WTC11 (cell line): ENCODE measurements around the gene CASKIN1.

Experiments
- ZNF416 ChIP-seq: fragments of 250-450 bp; sonication (Bioruptor Pico); IDR thresholded peaks from 2 replicates; pipeline ENCODE4 v1.9.0; 2021; ENCODE audit warnings: mild to moderate bottlenecking, inconsistent platforms
- TF ChIP-seq, protein P1 (sequence below): sonication (generic); formaldehyde crosslinking; IDR thresholded peaks from 2 replicates; pipeline ENCODE4 v1.8.0; 2022; ENCODE audit warnings: mild to moderate bottlenecking, missing genetic modification reagents
- TF ChIP-seq, protein P2 (sequence below): fragments of 200-600 bp; IDR thresholded peaks from 2 replicates; pipeline ENCODE4 v1.8.0; 2022; ENCODE audit warnings: antibody characterized with exemption
- TF ChIP-seq, protein P3 (sequence below): sonication (generic); formaldehyde crosslinking; conservative IDR thresholded peaks from 2 replicates; pipeline ENCODE4 v1.8.1; 2022; ENCODE audit warnings: mild to moderate bottlenecking, missing genetic modification reagents

DNA sequence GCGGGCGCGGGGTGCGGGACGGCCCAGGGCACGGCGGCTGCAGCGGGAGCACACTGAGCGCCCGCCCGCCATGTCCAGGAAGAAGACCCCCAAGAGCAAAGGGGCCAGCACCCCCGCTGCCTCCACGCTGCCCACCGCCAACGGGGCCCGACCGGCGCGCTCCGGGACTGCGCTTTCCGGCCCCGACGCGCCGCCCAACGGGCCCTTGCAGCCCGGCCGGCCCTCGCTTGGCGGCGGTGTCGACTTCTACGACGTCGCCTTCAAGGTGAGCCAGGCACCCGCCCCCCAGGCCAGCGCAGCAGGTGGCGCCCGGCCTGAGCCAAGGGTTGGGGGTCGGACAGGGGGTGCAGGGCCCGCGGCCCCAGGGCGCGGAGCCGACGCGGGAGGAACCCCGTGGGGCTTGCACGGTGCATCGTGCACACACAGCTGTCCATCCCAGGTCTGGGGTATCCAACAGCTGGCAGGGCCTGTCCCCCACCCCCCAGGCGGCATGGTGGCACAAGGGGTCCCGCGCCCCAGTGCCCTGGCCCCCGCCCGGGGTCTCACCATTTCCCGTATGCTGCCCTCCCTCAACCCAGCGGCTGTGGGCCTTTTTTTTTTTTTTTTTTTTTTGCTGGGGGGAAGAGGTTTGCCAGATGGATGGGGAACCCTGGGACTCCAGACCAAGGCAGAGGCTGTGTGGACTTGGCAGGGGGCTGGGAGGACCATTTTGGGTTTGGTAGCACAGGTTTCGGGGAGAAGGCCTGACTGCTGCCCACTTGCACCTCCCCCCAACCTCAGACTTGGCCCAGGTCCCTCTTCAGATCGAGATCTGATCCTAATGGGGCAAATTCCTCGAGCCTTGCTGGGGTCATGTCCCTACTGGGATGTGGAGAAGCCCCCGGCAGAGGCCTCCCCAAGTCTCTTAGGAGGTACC, 47.4 kb downstream of the CASKIN1 start:
- TF ChIP-seq ZNF416 (CRISPR knock-in tag) = peak; percentile 43; the same call in 1 of the 2 replicates
- TF ChIP-seq, protein P1, sequence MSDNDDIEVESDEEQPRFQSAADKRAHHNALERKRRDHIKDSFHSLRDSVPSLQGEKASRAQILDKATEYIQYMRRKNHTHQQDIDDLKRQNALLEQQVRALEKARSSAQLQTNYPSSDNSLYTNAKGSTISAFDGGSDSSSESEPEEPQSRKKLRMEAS = 0 out of 2 replicates have a peak, but pooled peaks have one; percentile 26
- TF ChIP-seq, protein P2, sequence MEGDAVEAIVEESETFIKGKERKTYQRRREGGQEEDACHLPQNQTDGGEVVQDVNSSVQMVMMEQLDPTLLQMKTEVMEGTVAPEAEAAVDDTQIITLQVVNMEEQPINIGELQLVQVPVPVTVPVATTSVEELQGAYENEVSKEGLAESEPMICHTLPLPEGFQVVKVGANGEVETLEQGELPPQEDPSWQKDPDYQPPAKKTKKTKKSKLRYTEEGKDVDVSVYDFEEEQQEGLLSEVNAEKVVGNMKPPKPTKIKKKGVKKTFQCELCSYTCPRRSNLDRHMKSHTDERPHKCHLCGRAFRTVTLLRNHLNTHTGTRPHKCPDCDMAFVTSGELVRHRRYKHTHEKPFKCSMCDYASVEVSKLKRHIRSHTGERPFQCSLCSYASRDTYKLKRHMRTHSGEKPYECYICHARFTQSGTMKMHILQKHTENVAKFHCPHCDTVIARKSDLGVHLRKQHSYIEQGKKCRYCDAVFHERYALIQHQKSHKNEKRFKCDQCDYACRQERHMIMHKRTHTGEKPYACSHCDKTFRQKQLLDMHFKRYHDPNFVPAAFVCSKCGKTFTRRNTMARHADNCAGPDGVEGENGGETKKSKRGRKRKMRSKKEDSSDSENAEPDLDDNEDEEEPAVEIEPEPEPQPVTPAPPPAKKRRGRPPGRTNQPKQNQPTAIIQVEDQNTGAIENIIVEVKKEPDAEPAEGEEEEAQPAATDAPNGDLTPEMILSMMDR = no peak
- TF ChIP-seq, protein P3, sequence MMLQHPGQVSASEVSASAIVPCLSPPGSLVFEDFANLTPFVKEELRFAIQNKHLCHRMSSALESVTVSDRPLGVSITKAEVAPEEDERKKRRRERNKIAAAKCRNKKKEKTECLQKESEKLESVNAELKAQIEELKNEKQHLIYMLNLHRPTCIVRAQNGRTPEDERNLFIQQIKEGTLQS = no peak
